B cell (primary cell): ENCODE results near the gene RIMBP2.

ENCODE experiments used
- CTCF ChIP-seq: fragments of 200-600 bp; IDR thresholded peaks from one replicate; pipeline ENCODE4 v1.8.0; 2022; ENCODE audit warnings: antibody characterized with exemption, mild to moderate bottlenecking
- EZH2 ChIP-seq: IDR thresholded peaks from 2 replicates; pipeline ENCODE4 v1.6.1; 2012; ENCODE audit warnings: borderline replicate concordance, low read depth, mild to moderate bottlenecking, moderate library complexity, low read length; ENCODE audit not compliant: insufficient read depth, poor library complexity, severe bottlenecking

DNA sequence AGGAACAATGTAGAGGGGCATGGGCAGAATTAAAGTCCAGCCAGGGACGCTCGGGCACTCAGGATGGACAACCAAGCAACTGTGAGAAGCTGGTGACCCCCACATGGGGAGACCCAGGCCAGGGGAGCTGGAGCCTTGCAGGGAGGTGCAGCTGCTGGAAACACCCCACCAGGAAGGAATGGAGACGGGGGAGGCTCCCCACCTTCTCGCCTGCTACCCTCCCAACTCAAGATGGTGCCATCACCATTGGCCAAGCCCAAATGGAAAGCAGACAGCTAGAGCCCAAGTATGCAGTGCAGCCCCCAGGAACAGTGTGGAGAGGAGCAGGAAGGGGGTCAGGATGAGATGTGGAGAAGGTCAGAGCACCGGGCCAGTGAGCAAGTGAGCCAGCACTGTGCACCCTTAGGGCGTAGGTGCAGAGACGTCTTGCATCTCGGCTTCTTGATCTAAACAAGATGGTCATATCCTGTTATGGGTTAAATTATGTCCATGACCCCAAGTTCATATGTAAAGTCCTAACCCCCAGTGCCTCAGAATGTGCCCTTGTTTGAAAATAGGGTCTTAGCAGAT lies 159.5 kb downstream of the RIMBP2 start:
- TF ChIP-seq CTCF, result no peak
- no peak for TF ChIP-seq EZH2
